NCI-H1417 (cell line): ENCODE results near the gene ENOX1.
A peak's percentile ranks its signal among the peaks of the same experiment; 100 is the strongest.
"Not testable (repeated sequence)": the region's sequence is repeated elsewhere in the genome, so short reads cannot be mapped to it uniquely, and the experiment has no call there.

Experiments
- DNase-seq, 3 experiments: peaks; one replicate each; lab custom pipeline; 2025; lab: John Stamatoyannopoulos, UW

Gene ENOX1

DNA sequence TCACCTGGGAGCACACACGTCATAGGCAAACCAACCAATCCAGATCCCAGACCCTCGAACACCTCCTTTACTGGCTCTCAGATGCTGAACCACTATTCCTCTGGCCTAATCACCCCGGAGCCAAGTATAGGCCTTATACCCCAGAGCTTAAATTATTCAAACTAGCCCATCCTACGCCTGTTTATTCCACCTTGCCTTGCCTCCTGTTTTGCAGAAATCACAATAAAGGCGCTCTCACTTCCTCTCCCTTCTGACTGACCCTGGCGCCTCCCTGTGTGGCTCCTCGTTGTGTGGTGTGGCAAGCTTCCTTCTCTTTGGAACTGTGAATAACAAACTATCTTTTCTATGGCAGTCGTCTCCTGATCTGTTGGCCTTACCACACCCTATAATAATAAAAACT, 354.9 kb downstream of the ENOX1 start:
- DNase-seq: no peak

DNA sequence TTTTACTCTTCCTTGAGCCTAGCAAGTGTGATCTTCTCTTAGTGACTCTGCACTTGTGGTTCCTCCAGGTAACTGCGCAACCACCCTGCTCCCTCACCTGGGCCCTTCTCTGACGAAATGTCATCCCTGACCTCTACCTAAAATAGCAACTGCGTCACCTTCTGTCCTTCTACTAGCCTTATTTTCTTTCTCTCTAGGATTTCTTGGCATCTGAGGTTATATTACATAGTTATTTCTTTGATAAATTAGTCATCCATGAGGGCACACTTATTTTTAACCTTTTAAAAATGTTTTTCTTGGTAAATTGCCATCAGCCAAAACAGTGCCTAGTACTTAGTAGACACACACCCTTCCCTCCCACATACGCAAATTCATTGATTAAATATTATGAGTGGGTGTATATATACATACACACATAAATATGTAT, 355.5 kb downstream of the ENOX1 start:
- no peak for DNase-seq

DNA sequence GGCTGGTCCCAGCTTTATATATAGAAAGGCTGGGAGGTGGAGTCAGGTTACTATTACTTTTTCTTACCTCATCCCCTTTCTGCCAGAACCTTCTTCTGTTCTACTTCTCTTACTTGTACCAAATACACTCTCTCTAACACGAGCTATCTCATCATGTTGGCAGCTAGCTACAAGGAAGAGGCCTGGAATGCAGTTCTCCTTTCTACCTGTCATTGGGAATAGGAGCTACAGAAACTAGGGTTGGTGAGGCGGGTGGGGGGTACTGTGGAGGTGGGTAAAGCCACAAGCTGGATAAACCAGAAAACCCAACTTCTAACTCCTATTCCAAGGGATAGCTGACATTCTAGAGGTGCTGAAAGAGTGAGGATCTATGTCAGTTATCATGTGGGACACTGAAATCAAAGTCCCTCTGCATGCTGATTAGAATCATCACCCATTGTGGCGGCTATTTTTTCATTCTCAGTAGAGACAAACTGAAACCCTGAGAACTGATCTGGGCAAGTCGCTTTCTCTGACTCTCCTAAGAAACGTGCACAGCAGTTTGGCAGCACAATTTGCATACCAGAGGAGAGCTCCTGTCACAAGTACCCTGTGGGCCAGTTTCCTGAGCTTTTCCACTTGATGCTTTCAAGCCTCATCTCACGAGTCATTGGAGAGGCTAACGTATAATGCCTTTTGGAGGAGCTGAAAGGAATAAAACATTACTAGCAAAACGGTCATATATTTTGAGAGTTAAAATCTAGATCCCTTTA, 358.1 kb downstream of the ENOX1 start:
- peak in 1 of 3 experiments; percentile 94 for DNase-seq

DNA sequence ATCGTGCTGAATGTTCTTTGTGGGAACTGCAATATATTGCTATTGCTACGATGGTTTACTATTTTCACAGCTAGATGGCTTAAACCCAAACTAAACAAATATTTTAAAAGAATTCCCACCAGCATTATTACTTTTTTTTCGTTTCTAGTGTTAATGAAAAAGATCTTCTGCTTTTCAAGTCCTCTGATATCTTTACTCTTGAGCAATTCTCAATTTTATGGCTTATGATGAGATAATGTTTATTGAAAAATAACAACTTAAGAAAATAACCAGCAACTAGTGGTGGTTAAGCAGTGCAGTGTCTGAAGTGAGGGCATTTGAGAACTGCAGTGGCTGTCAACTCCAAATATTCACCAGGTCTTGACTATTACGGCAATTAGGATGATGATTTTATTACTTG, 360.4 kb downstream of the ENOX1 start:
- no peak for DNase-seq

DNA sequence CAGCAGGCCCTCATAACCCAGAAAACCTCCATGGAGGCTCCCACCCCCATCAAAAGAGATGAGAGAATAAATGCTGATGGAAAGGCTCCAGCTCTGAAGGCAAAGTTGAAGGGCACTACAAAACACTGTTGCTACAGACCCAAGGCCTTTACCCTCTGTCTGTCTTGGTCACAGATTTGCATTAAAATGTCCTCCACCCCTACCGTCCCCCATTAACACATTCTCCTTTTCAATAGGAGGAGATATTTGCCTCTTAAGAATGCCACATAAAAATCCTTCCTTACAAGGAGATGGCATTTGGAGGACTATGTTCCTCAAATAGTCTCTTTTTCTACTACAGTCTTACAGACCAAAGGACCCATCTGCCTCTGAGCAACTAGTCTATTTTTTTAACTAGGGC, 361.5 kb downstream of the ENOX1 start:
- no peak for DNase-seq

DNA sequence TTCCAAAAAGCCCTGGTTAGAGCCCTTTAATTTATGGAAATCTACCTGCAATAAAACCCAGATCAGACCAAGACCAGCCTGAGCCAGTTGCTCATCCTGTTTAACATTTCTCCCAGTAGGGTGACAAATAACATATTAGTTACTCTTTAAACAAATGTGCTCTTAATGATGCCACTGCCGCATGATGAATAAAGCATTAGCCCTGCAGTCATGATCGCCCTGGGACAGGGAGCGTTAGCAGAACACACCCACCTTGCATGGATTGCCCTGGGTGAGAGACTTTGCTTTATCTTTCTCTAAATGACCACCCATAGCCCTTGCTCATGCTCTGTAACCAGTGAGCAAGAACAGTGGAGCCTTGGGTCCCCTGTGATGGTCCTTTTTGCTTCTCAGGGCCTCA, 362.4 kb downstream of the ENOX1 start:
- no peak for DNase-seq

DNA sequence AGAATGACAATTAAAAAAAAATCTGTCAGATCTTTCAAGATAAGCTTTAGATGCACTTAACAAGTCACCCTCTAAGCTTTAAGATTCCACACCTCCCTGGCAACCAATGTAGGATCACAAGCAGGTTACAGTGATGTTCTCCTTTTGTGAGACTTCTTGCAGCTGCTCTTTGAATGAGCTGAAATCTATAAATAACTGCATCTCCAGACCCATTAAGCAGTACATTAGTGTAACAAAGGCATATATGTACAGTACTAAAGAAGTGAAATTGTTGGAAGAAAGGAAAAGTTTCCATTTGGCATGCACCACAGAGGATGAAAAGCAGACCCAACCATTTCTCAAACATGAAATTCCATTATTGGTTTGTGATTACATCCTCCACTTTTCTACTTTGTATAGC, 364.7 kb downstream of the ENOX1 start:
- peak in 1 of 3 experiments; percentile 47 for DNase-seq

DNA sequence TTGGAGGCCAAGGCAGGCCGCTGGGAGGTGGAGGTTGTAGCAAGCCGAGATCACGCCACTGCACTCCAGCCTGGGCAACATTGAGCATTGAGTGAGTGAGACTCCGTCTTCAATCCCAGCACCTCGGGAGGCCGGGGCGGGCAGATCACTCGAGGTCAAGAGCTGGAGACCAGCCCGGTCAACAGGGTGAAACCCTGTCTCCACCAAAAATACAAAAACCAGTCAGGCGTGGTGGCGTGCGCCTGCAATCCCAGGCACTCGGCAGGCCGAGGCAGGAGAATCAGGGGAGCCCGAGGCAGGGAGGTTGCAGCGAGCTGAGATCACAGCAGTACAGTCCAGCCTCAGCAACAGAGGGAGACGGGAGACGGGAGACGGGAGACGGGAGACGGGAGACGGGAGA, 369.9 kb downstream of the ENOX1 start:
- DNase-seq: not testable (repeated sequence)

DNA sequence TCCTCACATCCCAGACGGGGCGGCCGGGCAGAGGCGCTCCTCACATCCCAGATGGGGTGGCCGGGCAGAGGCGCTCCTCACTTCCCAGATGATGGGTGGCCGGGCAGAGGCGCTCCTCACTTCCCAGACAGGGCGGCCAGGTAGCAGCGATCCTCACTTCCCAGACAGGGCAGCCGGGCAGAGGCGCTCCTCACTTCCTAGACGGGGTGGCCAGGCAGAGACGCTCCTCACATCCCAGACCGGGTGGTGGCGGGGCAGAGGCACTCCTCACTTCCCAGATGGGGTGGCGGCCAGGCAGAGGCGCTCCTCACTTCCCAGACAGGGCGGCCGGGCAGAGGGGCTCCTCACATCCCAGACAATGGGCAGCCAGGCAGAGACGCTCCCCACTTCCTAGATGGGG, 370.4 kb downstream of the ENOX1 start:
- not testable (repeated sequence) for DNase-seq

DNA sequence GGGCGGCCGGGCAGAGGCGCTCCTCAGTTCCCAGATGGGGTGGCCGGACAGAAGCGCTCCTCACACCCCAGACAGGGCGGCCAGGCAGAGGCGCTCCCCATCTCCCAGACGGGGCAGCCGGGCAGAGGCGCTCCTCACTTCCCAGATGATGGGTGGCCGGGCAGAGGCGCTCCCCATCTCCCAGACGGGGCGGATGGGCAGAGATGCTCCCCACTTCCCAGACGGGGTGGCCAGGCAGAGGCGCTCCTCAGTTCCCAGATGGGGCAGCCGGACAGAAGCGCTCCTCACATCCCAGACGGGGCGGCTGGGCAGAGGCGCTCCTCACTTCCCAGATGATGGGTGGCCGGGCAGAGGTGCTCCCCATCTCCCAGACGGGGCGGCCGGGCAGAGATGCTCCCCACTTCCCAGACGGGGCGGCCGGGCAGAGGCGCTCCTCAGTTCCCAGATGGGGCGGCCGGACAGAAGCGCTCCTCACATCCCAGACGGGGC, 370.8 kb downstream of the ENOX1 start:
- not testable (repeated sequence) for DNase-seq

DNA sequence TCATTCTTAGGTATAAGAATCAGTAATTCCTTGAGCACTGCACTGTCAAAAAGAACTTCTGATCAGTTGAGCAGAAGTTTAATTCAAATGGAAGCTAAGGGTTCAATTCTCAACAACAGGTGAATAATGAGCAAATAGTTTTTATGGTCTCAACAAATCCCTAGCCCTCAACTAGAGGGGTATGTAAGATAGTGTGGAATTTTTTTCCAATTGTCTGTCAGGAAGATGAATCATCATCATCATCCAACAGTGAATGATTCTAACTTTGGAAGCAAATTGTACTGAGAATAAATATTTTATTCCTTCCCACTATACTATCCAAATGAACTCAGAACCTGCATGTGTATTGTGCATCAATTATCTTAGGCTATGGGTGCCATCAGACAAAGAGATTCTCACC, 372.7 kb downstream of the ENOX1 start:
- DNase-seq: no peak

DNA sequence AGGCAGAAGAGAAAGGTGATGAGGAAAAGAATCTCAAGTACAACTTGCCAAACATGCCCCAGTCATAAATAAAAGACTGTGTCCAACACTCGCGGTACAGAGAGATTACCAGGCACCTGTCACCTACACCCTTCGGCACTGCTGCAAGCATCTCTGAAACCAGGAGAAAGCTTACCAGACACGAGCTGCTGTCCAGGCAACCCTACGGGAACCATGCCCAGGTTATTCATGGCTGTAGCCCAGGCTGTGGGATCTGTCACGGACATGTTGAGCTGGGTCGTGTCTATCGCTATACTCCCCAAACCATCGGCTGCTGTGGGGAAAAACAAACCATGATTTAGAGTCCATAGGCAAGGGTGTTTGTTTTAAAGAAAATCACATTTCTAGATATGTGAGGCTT, 375.0 kb downstream of the ENOX1 start:
- DNase-seq: peak in 2 of 3 experiments; percentile 2 to 47

DNA sequence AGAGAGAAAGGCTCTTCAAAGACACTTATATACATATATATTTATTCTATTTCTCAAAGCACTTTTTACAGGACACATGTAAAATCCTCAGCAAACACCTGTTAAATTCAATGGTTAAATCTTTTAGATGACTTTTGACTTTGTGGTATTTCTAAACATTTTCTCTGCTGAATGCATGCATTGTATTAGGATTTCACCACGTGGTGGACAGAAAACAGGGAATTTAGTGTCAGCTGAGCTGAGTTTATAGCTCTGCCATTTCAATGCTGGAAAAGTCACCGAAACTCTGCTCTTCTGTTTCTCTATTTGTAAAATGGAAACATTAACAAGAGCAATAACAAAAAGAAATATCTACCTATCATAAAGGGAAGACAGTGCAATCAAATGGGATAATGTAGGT, 375.6 kb downstream of the ENOX1 start:
- DNase-seq: no peak

DNA sequence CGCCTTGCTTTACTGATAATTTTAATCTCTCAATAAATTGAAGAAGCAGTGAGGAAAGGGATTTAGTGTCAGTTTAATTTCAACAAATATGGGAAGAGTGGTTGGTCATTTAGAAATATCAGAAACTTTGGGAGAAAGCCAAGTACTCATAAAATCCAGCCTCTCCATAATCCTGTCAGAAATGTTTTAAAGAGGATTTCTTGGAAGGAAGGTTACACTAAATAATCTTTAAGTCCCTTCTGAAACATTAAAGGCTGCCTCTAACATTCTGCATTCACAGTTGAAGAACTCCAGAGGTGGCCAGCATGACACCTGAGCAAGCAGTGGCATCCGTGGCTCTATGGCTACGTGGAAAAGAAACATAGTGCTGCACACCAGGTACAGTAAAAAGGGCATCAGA, 378.5 kb downstream of the ENOX1 start:
- no peak for DNase-seq

DNA sequence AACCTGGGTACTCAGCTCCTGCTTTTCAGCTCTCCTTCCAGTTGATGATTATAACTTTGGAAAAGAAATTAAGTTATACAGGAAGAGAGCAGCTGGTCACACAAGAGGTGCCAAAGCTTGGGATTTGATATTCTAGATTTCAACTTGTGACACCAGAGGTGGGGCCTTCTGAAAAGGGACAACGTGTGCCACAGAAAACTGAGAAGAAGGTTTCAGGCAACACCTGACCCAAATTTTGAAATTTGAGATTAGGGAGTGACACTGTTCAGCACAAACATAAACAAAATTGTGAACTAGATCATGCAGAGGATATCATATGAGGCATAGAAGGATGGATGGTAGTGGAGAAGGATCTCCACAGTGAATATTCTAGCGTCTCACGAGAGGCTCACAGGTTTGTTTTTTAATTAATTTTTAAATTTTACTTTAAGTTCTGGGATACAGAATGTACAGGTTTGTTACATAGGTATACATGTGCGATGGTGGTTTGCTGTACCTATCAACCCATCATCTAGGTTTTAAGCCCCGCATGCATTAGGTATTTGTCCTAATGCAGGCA, 379.7 kb downstream of the ENOX1 start:
- DNase-seq: no peak

DNA sequence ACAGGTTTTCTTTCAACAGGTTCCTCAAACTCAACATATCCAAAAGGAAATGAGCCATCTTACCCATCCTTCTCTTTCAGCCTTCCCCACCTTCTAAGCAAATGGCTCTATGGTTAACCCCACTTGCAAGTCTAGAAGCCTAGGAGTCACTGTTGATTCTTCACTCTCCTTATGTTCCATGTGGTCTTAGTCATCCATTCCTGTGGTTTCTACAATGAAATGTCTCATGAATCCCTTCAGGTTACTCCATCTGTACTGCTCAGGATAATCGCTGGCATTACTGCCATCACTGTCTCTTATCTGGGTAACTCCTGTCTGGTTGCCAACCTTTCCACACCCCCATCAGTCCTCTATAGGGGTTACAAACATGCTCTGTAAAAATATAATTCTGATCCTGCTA, 381.3 kb downstream of the ENOX1 start:
- DNase-seq: no peak

DNA sequence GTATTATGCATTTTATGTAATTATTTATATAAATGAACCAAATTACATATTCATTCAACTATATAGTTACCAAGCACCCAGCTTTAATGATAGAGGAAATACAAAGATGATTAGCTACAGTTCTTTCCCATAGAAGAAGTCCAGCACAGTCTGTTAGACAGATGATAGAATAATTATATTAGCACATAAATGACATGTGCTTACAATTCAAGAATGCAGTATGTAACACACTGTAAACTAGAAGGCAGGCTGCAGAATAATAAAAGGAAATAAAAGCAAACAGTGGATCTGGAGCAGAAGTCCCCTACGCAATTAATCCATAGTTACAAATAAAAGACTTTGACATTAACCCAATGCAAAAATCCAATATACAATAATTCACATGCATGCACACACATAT, 384.4 kb downstream of the ENOX1 start:
- peak in 1 of 3 experiments; percentile 33 for DNase-seq

DNA sequence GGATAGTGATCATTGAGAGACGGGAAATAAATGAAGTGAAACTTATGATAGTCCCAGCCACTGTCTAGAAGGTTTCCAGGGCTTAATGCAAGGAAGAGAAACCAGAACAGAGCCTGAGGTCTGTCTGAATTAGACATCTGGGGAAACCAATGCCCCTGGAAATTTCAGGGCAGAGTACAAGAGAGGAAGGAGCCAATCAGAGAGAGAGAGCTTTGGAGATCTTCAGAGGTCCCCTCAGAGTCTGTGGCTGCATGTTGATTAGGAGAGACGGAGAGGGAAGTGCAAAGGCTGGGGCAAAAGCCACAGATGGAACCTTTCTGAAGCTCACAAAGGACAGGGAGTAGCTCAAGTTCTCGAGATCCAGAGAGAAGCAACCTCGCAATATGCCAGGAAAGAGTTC, 385.4 kb downstream of the ENOX1 start:
- no peak for DNase-seq

DNA sequence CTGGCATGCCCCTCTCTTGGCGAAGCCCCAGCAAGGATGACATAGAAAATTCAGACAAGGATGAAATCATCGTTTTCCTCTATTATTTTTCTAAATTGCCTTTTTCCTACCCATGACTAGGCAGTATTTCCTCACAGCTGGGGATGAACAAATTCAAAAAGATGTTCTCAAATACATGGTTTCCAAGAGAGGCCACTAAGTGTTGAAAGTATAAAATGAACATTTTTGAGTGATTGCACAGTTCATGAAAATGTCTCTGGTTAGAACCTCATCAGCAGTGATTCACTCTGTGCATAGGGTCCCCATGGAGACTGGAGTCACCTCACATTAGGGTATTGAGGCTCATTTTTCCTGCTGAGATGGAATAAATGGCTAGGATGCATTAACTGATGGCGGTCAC, 389.7 kb downstream of the ENOX1 start:
- no peak for DNase-seq

DNA sequence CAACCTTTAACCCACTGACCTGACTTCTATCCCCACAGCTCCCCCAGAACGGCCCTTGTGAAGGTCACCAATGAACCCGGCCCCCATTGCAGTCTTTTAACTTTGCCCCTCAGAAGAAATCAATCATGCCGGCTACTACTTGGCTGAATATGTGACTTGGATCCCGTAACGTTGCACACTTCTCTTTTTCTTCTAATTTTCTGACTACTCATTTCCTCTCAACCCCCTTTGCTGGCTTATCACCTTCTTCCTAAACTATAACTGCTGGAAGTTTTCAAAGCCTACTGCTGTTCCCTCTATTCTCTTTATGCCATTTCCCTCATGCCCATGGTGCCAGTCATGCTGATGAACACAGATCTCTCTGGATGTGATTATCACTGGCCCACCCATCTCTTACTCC, 395.7 kb downstream of the ENOX1 start:
- no peak for DNase-seq

DNA sequence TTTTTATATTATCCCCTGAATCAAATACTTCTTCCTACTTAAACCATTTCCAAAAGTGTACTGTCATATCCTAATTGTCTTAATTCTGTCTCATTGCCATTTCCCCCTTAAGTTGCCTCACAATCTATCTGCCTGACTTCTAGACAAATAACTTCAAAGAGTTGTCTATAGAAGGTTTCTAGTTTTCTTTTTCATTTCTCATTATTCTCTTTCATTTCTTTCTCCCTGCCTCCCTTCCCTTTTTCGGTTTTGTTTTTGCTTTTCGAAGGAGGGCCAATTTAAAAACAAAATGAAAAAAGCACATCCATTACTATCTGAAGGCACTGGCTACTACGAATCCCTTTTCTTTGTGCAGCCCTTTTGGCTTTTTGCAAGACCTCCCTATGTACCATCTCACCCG, 396.2 kb downstream of the ENOX1 start:
- DNase-seq: no peak

DNA sequence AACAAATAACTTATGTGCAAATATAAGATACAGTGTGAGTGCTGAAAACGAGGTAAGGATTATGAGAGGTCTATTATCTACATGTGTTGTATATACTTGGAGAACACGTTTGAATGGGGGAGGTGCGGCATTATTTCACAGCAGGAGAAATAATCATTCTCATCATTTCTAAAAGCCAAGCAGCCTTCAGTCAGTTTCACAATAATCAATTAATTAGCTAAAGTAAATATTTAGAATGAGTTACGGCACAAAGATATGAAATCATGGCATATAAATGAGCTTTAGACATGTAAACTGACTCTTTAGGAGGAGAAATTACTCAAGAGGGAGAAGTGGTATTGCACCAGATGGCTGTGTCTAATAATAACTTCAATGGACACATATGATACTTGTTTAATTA, 396.8 kb downstream of the ENOX1 start:
- DNase-seq: peak in 2 of 3 experiments; percentile 45 to 81

DNA sequence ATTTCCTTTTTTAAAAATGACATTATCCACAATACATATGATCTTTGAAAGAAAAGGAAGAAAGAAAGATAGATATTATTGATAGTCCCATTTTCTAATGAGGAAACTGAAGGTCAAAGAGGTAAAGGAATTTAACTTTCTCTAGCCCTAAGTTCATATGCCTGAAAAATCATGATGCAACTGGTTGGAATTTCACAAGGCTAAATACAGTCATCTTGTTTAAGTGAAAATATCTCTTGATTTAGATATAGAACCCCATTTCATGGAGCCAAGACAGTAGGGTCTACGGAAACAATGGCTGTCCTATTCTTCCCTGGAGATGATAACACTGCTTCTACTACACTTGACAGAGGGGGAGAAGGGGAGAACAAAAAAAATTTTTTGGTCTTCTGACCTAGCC, 397.2 kb downstream of the ENOX1 start:
- DNase-seq: no peak
